SU-DHL-6 (cell line): ENCODE results near the gene PPARD.

ENCODE experiments used
- CTCF ChIP-seq: fragments of 200-600 bp; sonication (generic); IDR thresholded peaks from one replicate; pipeline ENCODE4 v1.5.1; 2017; ENCODE audit warnings: antibody characterized with exemption, mild to moderate bottlenecking, low read length, moderate library complexity; ENCODE audit not compliant: insufficient read depth, poor library complexity, severe bottlenecking
- EZH2phosphoT487 ChIP-seq: fragments of 200-600 bp; sonication (generic), shearing (Covaris generic); conservative IDR thresholded peaks from 2 replicates; pipeline ENCODE4 v1.6.1; 2018; ENCODE audit warnings: mild to moderate bottlenecking, antibody characterized with exemption, low read length, moderate library complexity, mixed read lengths

DNA sequence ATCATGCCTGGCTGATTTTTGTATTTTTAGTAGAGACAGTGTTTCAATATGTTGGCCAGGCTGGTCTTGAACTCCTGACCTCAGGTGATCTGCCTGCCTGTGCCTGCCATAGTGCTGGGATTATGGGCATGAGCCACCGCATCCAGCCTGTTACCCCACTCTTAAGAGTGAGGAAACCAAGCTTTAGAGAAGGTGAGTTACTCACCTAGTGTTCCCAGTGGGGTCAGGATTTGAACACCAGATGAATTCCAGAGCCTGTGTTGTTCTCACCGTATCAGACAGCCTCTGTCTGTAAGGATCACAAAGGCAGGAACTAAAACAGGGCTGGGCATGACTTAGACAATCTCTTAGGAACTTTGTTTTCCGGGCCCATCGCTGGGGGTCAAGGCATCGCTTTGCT lies 100.3 kb downstream of the PPARD start:
- TF ChIP-seq CTCF (no peak), EZH2phosphoT487 (no peak)
